Naive thymus-derived CD4-positive, alpha-beta T cell (primary cell): ENCODE measurements around the gene AGRN. TPM values are rescaled to one million over a fixed set of nuclear protein-coding genes. Genes with fewer than 3 reads are reported as not detected.

ENCODE experiments used
- ATAC-seq: fragments of 150-1000 bp; cut with Tn5 transposase; 2 replicates; pipeline ENCODE4 v1.10.0; 2021; ENCODE audit warnings: mild to moderate bottlenecking, moderate library complexity
- CTCF ChIA-PET: fragments of 350-600 bp; sonication (Branson Sonifier 250); formaldehyde crosslinking; loops from one replicate; lab custom pipeline; 2021; ENCODE audit warnings: antibody characterized with exemption; lab: Charles Lee
- POLR2A ChIA-PET: fragments of 350-600 bp; sonication (Branson Sonifier 250); formaldehyde crosslinking; loops from one replicate; lab custom pipeline; 2021; ENCODE audit warnings: antibody characterized with exemption, inconsistent platforms; lab: Charles Lee
- DNase-seq, 9 donors: peaks; one replicate each; pipeline versions ENCODE4 v3.0.0 to v3.0.0-alpha.2; 2020 to 2022; ENCODE audit warnings: mixed read lengths in 1 of 9
- H3K27ac ChIP-seq: one replicate; pipeline ENCODE4 v1.7.0; 2013; ENCODE audit warnings: mild to moderate bottlenecking, low read depth, low read length, moderate library complexity
- H3K27me3 ChIP-seq, 2 donors: one replicate each; pipeline ENCODE4 v1.7.0; 2013; ENCODE audit warnings: low read length in 2 of 2, mild to moderate bottlenecking in 2 of 2, moderate library complexity in 2 of 2; ENCODE audit not compliant: control insufficient read depth in 2 of 2, insufficient read depth in 2 of 2
- H3K36me3 ChIP-seq, 3 experiments: 1 replicate in 2 of 3; 2 replicates in 1 of 3; pipeline ENCODE4 v1.7.0; 2013; ENCODE audit warnings: low read length in 3 of 3, mild to moderate bottlenecking in 3 of 3, moderate library complexity in 1 of 3; ENCODE audit not compliant: insufficient read depth in 3 of 3, control insufficient read depth in 2 of 3
- H3K4me1 ChIP-seq, 2 donors: one replicate each; pipeline ENCODE4 v1.7.0; 2013; ENCODE audit warnings: low read length in 2 of 2, mild to moderate bottlenecking in 2 of 2, moderate library complexity in 1 of 2; ENCODE audit not compliant: control insufficient read depth in 2 of 2, insufficient read depth in 2 of 2
- H3K4me3 ChIP-seq: 2 replicates; pipeline ENCODE4 v1.7.0; 2013; ENCODE audit warnings: mild to moderate bottlenecking, low read length
- H3K9me3 ChIP-seq, 3 experiments: 1 replicate in 2 of 3; 2 replicates in 1 of 3; pipeline ENCODE4 v1.7.0; 2013; ENCODE audit warnings: low read length in 3 of 3; ENCODE audit not compliant: control insufficient read depth in 2 of 3
- H3K27ac Mint-ChIP-seq, 9 donors: one replicate each; pipeline ENCODE4 v1.8.0; 2020 to 2022; ENCODE audit warnings: mixed read lengths in 9 of 9, mild to moderate bottlenecking in 8 of 9, moderate library complexity in 5 of 9, inconsistent platforms in 2 of 9
- H3K27me3 Mint-ChIP-seq, 5 donors: one replicate each; pipeline ENCODE4 v1.8.0; 2021 to 2022; ENCODE audit warnings: mixed read lengths in 5 of 5, mild to moderate bottlenecking in 1 of 5
- H3K36me3 Mint-ChIP-seq, 5 donors: one replicate each; pipeline ENCODE4 v1.8.0; 2020 to 2022; ENCODE audit warnings: mixed read lengths in 5 of 5, mild to moderate bottlenecking in 3 of 5, inconsistent platforms in 1 of 5
- H3K4me1 Mint-ChIP-seq, 7 donors: one replicate each; pipeline ENCODE4 v1.8.0; 2020 to 2022; ENCODE audit warnings: mixed read lengths in 7 of 7, mild to moderate bottlenecking in 3 of 7, inconsistent platforms in 1 of 7
- H3K4me3 Mint-ChIP-seq, 10 donors: one replicate each; pipeline ENCODE4 v1.8.0; 2020 to 2022; ENCODE audit warnings: mild to moderate bottlenecking in 10 of 10, mixed read lengths in 10 of 10, moderate library complexity in 6 of 10, inconsistent platforms in 2 of 10
- H3K9me3 Mint-ChIP-seq, 11 donors: one replicate each; pipeline ENCODE4 v1.8.0; 2020 to 2022; ENCODE audit warnings: mixed read lengths in 11 of 11, mild to moderate bottlenecking in 4 of 11, inconsistent platforms in 1 of 11, moderate library complexity in 1 of 11
- intact Hi-C, 2 donors: fragments of 100-400 bp; cut with micrococcal nuclease; formaldehyde crosslinking; loops; one replicate each; pipeline ENCODE4 v1.15.1; 2023
- polyA plus RNA-seq, 2 donors: library from polyadenylated mRNA; unstranded; fragments of 300-500 nt; fragmentation: Illumina TruSeq; gene quantifications; one replicate each; pipeline ENCODE4 v1.2.3, GENCODE V29; 2021
- total RNA-seq, 6 experiments: library from RNA in 5 of 6; stranded (reverse) in 5 of 6; gene quantifications; 1 replicate in 5 of 6; 2 replicates in 1 of 6; pipeline ENCODE4 v1.2.3 and lab custom pipeline; 2021 to 2026

AGRN gene
- total and polyA plus RNA-seq, 7 experiments from 2014 or later, result 0.19 to 10.9 (median 2.7) TPM

DNA sequence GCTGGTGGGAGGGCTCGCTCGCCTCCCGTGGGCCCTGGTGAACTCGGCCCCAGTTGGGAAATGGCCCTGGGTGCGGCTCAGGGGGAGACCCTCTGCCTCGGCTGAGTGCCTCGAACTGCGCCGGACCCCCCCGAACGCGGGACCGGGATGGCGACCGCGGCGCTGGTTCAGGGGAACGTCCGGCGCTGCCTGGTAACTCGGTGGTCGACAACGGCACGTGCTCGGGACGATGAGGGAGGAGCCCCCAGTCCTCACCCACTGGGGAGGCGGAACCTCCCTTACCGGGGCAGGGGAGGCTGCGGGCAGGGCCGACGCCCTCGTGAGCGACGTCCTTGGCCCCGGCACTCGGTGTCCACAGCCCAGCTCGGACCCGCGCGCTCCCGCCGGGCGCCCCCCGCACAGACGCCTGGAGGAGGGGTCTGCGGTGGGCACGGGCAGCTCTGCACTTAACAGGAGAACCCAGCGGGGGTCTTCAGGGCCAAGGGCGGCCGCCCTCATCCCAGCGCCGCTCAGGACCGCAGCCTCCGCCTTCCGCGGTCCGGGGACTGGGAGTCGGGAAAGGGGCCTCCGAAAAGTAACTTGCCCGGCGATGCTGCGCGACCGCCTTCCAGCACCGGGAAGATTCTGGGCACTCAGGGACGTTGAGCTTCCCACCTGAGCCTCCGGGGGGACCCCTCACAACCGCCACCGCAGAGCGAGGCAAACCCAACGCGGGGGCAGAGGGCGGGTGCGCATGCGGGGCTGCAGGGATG, 21.8 kb upstream of the AGRN start:
- CTCF ChIA-PET, result interaction anchor here (1.3 kb wide), 1 partner anchor 16 kb away, joined by 3 read pairs; no protein-coding TSS in a partner anchor

DNA sequence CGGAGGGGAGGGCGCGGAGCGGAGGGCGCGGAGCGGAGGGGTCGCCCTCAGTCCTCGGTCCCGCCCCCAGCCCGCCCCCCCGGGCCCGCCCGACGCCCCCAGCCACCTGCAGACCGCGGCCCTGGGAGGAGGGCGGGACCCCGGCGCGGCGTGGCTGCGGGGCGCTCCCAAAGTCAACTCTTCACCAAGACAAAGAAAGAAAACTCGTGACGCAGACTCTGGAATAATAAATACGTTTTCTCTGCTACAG, 21.2 kb upstream of the AGRN start:
- peaks cover 3 to 51% (median 12%) of the 10 kb centered on the region in 5 donors for H3K27me3 Mint-ChIP-seq
- H3K9me3 ChIP-seq, result no peaks in the 10 kb centered on the region
- H3K27ac ChIP-seq, result no peak overlapping the region
- H3K4me3 ChIP-seq, result no peak overlapping the region
- ATAC-seq (no peak), DNase-seq (peak in 3 of 9 donors; percentile 32 to 49 (median 42))
- CTCF ChIA-PET, result interaction anchor here (0.7 kb wide), 1 partner anchor 76 kb away, joined by 3 read pairs; no protein-coding TSS in a partner anchor
- intact Hi-C loops, result no loop called here
- H3K27ac Mint-ChIP-seq, result no peak overlapping the region
- peak overlapping the region in 4 of 10 donors; percentile 42 to 79 (median 52) for H3K4me3 Mint-ChIP-seq
- H3K4me1 Mint-ChIP-seq, result peaks cover 0 to 27% (median 12%) of the 10 kb centered on the region in 7 donors
- no peaks in the 10 kb centered on the region for H3K9me3 Mint-ChIP-seq
- H3K36me3 ChIP-seq, result no peaks in the 10 kb centered on the region
- peaks cover 3 to 7% of the 10 kb centered on the region in 2 donors for H3K27me3 ChIP-seq
- H3K4me1 ChIP-seq, result peaks cover 12 to 18% of the 10 kb centered on the region in 2 donors
- POLR2A ChIA-PET, result no interaction called here
- H3K36me3 Mint-ChIP-seq, result peaks cover 0 to 1% (median 0%) of the 10 kb centered on the region in 5 donors

More for the DNA sequence above, 21.8 kb upstream of the AGRN start:
- Mint-ChIP-seq H3K27ac (no peak overlapping the region), H3K4me3 (peak overlapping the region in 3 of 10 donors; percentile 26 to 79 (median 42)), H3K9me3 (no peaks in the 10 kb centered on the region), H3K27me3 (peaks cover 3 to 46% (median 10%) of the 10 kb centered on the region in 5 donors), H3K4me1 (peaks cover 0 to 27% (median 12%) of the 10 kb centered on the region in 7 donors), H3K36me3 (peaks cover 0 to 1% (median 0%) of the 10 kb centered on the region in 5 donors)
- POLR2A ChIA-PET, result no interaction called here
- Histone ChIP-seq H3K36me3 (no peaks in the 10 kb centered on the region), H3K27me3 (peaks cover 3 to 7% of the 10 kb centered on the region in 2 donors), H3K4me3 (no peak overlapping the region), H3K9me3 (no peaks in the 10 kb centered on the region), H3K4me1 (peaks cover 12 to 18% of the 10 kb centered on the region in 2 donors), H3K27ac (no peak overlapping the region)
- intact Hi-C loops, result no loop called here
- peak in 3 of 9 donors; percentile 10 to 23 (median 18) for DNase-seq
- ATAC-seq, result no peak

DNA sequence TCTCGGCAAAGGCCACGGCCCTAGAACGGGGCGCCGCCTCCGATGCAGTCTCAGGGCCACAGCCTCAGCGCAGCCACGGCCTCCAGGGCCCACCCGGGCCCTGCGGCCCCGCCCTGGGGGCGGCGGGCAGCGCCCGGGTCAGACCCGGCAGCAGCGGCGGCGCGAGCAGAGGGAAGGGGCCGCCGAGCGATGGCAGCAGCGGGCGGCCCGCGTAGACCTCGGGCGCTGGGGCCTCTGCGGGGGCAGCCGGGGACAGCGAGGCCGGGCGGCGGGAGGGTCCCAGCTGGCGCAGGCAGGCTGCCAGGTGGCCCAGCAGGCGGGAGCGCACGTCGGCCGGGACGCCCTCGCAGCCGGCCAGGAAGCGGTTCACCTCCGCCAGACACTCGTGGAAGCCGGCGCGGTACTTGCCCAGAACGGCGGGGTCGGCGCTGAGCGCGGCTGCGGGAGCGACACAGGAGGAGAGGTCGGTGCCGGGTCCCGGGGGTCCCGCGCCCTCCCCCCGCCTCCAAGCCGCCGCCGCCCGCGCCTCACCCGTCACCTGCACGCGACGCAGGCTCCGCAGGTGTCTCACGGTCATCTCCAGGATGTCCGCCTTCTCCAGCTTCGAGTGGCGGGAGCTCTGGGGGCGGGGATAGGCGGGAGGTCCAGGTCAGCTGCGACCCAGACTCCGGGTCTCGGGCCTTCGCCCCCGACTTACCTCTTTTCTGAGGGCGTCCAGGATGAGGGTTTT, 20.8 kb upstream of the AGRN start:
- H3K27me3 ChIP-seq, result peaks cover 3 to 10% of the 10 kb centered on the region in 2 donors
- H3K27ac Mint-ChIP-seq, result no peak overlapping the region

DNA sequence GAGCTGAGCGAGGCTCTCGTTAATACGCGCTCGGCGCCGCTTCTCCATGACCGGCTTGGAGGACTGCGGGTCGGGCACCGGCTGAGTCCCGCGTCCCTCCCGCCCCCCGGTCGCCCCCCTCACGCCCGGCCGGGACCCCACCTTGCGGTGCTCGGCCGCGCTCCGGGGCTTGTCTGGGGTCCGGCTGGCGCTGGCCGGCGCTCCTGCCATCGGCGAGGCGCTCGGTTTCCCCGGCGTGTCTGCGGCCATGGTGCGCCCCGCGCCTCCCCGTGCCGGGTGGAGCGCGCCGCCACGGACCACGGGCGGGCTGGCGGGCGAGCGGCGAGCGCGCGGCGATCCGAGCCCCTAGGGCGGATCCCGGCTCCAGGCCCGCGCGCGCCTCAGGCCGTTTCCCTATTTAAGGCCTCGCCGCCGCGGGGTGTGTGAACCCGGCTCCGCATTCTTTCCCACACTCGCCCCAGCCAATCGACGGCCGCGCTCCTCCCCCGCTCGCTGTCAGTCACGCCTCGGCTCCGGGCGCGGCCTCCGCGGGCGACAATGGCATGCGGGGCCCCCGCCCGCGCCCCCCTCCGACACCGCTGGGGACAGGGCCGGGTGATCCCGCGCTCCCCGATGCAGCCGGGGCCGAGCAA, 20.1 kb upstream of the AGRN start, which contains the start of gene HES4:
Gene HES4 (minus strand): TSS at position 373 of the 632 bp plus-strand sequence. CDS start 124 bp downstream, at position 249.
- Histone ChIP-seq H3K9me3 (no peaks in the 10 kb centered on the region), H3K27me3 (peaks cover 3 to 15% of the 10 kb centered on the region in 2 donors), H3K4me1 (peaks cover 12 to 18% of the 10 kb centered on the region in 2 donors), H3K4me3 (peak within 1 kb of the TSS; percentile 42), H3K36me3 (no peaks in the 10 kb centered on the region), H3K27ac (peak within 1 kb of the TSS; percentile 64)
- H3K27ac Mint-ChIP-seq, result peak within 1 kb of the TSS in 7 of 9 donors; percentile 46 to 96 (median 90)
- CTCF ChIA-PET, result interaction anchor here (1.3 kb wide), 1 partner anchor 20 kb away, joined by 3 read pairs; the partner anchor contains the start of gene AGRN
- H3K4me1 Mint-ChIP-seq, result peaks cover 5 to 31% (median 12%) of the 10 kb centered on the region in 7 donors
- POLR2A ChIA-PET, result no interaction called here
- peaks cover 8 to 54% (median 17%) of the 10 kb centered on the region in 5 donors for H3K27me3 Mint-ChIP-seq
- H3K36me3 Mint-ChIP-seq, result peaks cover 0 to 1% (median 0%) of the 10 kb centered on the region in 5 donors
- peak; percentile 44 to 76 (median 60) for DNase-seq
- peaks cover 0 to 1% (median 0%) of the 10 kb centered on the region in 11 donors for H3K9me3 Mint-ChIP-seq
- peak within 1 kb of the TSS; percentile 64 to 87 (median 80) for H3K4me3 Mint-ChIP-seq
- intact Hi-C loops, result loop anchor here (1.0 kb wide), 2 partner anchors 13 to 19 kb away; partner anchors contain the start of gene ISG15 (in 1 of the 2)
- ATAC-seq, result peak; percentile 67

More for the DNA sequence above, 20.8 kb upstream of the AGRN start:
- ChIA-PET CTCF (interaction anchor here (0.7 to 1.3 kb wide), 2 partner anchors 20 to 76 kb away, joined by 3 read pairs; partner anchors contain the start of gene AGRN), POLR2A (no interaction called here)
- Mint-ChIP-seq H3K4me3 (peak overlapping the region in 8 of 10 donors; percentile 36 to 79 (median 54)), H3K4me1 (peaks cover 0 to 27% (median 12%) of the 10 kb centered on the region in 7 donors), H3K9me3 (no peaks in the 10 kb centered on the region), H3K27me3 (peaks cover 3 to 51% (median 12%) of the 10 kb centered on the region in 5 donors), H3K36me3 (peaks cover 0 to 1% (median 0%) of the 10 kb centered on the region in 5 donors)
- peak; percentile 19 for ATAC-seq
- H3K4me1 ChIP-seq, result peaks cover 12 to 18% of the 10 kb centered on the region in 2 donors
- DNase-seq, result peak in 4 of 9 donors; percentile 28 to 49 (median 34)
- intact Hi-C loops, result no loop called here
- no peaks in the 10 kb centered on the region for H3K9me3 ChIP-seq
- peak overlapping the region; percentile 37 for H3K4me3 ChIP-seq
- no peaks in the 10 kb centered on the region for H3K36me3 ChIP-seq
- H3K27ac ChIP-seq, result peak overlapping the region; percentile 51

DNA sequence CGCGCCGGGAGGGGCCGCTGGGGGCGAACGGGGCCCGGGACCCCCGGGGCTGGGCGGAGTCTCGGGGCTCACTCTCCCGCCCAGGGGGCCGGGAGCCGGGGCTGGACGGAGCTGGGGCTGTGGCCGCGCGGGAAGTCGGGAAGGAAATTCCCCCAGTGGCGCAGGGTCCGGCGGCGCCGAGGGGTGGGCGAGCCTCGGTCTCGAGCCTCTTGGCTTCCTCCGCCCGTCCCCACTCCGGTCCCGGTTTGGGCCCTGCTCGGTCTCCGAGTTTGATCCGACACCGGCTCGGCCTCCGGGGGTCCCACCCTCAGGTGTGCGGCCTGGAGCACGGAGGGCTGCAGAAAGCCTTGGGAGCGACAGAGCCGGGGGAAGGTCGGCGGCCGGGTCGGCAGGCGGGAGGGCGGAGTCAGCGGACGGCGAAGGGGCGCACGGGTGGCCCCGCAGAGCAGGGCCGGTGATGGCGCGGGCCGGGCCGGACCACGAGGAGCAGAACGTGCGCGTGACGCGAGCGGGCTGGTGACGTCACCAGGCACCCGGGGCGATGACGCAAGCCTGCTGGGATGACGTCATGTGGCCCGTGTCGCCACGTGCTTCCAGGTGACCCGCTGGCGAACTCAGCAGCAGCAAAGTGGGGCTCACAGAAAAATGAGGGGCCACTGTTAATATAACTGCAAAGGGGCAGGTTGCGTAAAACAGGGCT, 19.4 kb upstream of the AGRN start:
- ChIA-PET CTCF (interaction anchor here (0.9 to 2.3 kb wide), 3 partner anchors 13 to 19 kb away, joined by 3 to 15 read pairs (median 3); partner anchors contain the start of genes AGRN and ISG15), POLR2A (interaction anchor here (0.6 to 2.6 kb wide), 2 partner anchors 13 to 39 kb away, joined by 3 to 10 read pairs; partner anchors contain the start of gene ISG15)
- ATAC-seq (peak; percentile 58), DNase-seq (peak; percentile 62 to 78 (median 73))
- H3K4me3 ChIP-seq, result peak overlapping the region; percentile 42
- H3K27me3 ChIP-seq, result peaks cover 8 to 20% of the 10 kb centered on the region in 2 donors
- Mint-ChIP-seq H3K4me1 (peaks cover 8 to 31% (median 16%) of the 10 kb centered on the region in 7 donors), H3K4me3 (peak overlapping the region; percentile 64 to 87 (median 80)), H3K36me3 (peaks cover 0 to 4% (median 0%) of the 10 kb centered on the region in 5 donors), H3K27me3 (peaks cover 13 to 55% (median 22%) of the 10 kb centered on the region in 5 donors), H3K27ac (peak overlapping the region in 7 of 9 donors; percentile 46 to 96 (median 90)), H3K9me3 (peaks cover 0 to 1% (median 0%) of the 10 kb centered on the region in 11 donors)
- intact Hi-C loops, result loop anchor here (1.0 kb wide), 5 partner anchors 13 to 116 kb away; partner anchors contain the start of genes C1orf159 (in 1 of the 2) and ISG15 (in 1 of the 2)
- no peaks in the 10 kb centered on the region for H3K9me3 ChIP-seq
- peak overlapping the region; percentile 64 for H3K27ac ChIP-seq
- H3K4me1 ChIP-seq, result peaks cover 12 to 18% of the 10 kb centered on the region in 2 donors
- no peaks in the 10 kb centered on the region for H3K36me3 ChIP-seq
